CD4-positive, alpha-beta T cell (primary cell): ENCODE measurements around the gene VASN. TPM values are rescaled to one million over a fixed set of nuclear protein-coding genes. Genes with fewer than 3 reads are reported as not detected.

Source experiments
- ATAC-seq: fragments of 200-7000 bp; cut with Tn5 transposase; one replicate; pipeline ENCODE4 v1.10.0; 2022; ENCODE audit warnings: mild to moderate bottlenecking; ENCODE audit not compliant: poor library complexity
- CTCF ChIA-PET: fragments of 350-600 bp; sonication (Branson Sonifier 250); formaldehyde crosslinking; loops from one replicate; lab custom pipeline; 2021; ENCODE audit warnings: antibody characterized with exemption, inconsistent platforms; lab: Charles Lee
- POLR2A ChIA-PET: fragments of 350-600 bp; sonication (Branson Sonifier 250); formaldehyde crosslinking; loops from one replicate; lab custom pipeline; 2021; ENCODE audit warnings: antibody characterized with exemption, inconsistent platforms; lab: Charles Lee
- DNase-seq, 14 experiments: peaks; one replicate each; pipeline ENCODE4 v3.0.0-alpha.2; 2013 to 2020; ENCODE audit warnings: mixed read lengths in 2 of 14
- H3K27ac ChIP-seq, 2 donors: one replicate each; pipeline versions ENCODE4 v1.5.1 to v1.7.0; 2013; ENCODE audit warnings: low read length in 2 of 2, low read depth in 1 of 2, mild to moderate bottlenecking in 1 of 2
- H3K27me3 ChIP-seq, 2 experiments: 1 replicate in 1 of 2; 2 replicates in 1 of 2; pipeline versions ENCODE4 v1.6.1 to v1.7.0; 2013; ENCODE audit warnings: low read length in 2 of 2, control low read depth in 1 of 2, mild to moderate bottlenecking in 1 of 2, moderate library complexity in 1 of 2; ENCODE audit not compliant: insufficient read depth in 2 of 2, control insufficient read depth in 1 of 2
- H3K36me3 ChIP-seq: one replicate; pipeline ENCODE4 v1.6.1; 2013; ENCODE audit warnings: low read length, control low read depth; ENCODE audit not compliant: insufficient read depth
- H3K4me1 ChIP-seq: one replicate; pipeline ENCODE4 v1.6.1; 2013; ENCODE audit warnings: low read length, control low read depth; ENCODE audit not compliant: insufficient read depth
- H3K4me3 ChIP-seq: one replicate; pipeline ENCODE4 v1.5.1; 2013; ENCODE audit warnings: mild to moderate bottlenecking, low read length, moderate library complexity
- H3K9me3 ChIP-seq, 2 experiments: 1 replicate in 1 of 2; 2 replicates in 1 of 2; pipeline versions ENCODE4 v1.6.1 to v1.7.0; 2013; ENCODE audit warnings: low read length in 2 of 2, mild to moderate bottlenecking in 2 of 2, control low read depth in 1 of 2, moderate library complexity in 1 of 2; ENCODE audit not compliant: control insufficient read depth in 1 of 2, insufficient read depth in 1 of 2
- H3K27ac Mint-ChIP-seq: one replicate; pipeline ENCODE4 v1.8.0; 2020; ENCODE audit warnings: mixed read lengths
- H3K27me3 Mint-ChIP-seq: one replicate; pipeline ENCODE4 v1.8.0; 2021; ENCODE audit warnings: mixed read lengths
- H3K36me3 Mint-ChIP-seq: one replicate; pipeline ENCODE4 v1.8.0; 2021; ENCODE audit warnings: low read depth, mixed read lengths
- H3K4me1 Mint-ChIP-seq: one replicate; pipeline ENCODE4 v1.8.0; 2021; ENCODE audit warnings: low read depth, mixed read lengths
- H3K4me3 Mint-ChIP-seq: one replicate; pipeline ENCODE4 v1.8.0; 2020; ENCODE audit warnings: mild to moderate bottlenecking, mixed read lengths
- H3K9me3 Mint-ChIP-seq: one replicate; pipeline ENCODE4 v1.8.0; 2020; ENCODE audit warnings: mixed read lengths
- CTCF ChIP-seq: fragments of 200-600 bp; IDR thresholded peaks from one replicate; pipeline ENCODE4 v1.8.0; 2022; ENCODE audit warnings: antibody characterized with exemption, mild to moderate bottlenecking
- intact Hi-C, 2 experiments: fragments of 100-400 bp; cut with DNase I in 1 of 2; cut with micrococcal nuclease in 1 of 2; formaldehyde crosslinking; loops; one replicate each; pipeline versions ENCODE4 v1.15.1 to v1.9.0; 2023 to 2025; cut with DNase I, micrococcal nuclease
- total RNA-seq, 174 experiments: library from RNA in 2 of 174; stranded (reverse) in 2 of 174; gene quantifications; one replicate each; pipeline ENCODE4 v1.2.3 and lab custom pipeline; 2021 to 2026

VASN gene
- total RNA-seq, 2 experiments from 2014 or later = 0.70 to 0.77 TPM

DNA sequence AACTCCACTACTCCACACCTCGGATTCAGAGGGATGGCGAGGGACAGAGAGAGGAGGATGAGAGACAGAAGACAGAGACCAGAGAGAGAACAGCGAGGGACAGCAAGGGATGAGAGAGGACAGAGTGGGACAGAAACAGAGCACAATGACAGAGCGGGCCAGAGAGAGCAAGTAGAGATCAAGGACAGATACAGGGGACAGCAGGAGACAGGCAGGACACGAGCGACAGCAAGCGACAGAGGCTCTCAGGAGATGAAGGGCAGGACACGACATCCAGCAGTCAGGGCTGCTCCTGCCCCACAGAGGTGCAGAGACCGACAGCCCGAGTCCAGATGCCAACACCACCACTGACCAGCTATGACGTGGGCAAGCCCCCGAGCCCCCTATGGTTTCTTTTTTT, 29.9 kb downstream of the VASN start:
- Histone ChIP-seq H3K36me3 (peaks cover 83% of the 10 kb centered on the region), H3K4me3 (no peak overlapping the region), H3K27ac (no peak overlapping the region), H3K27me3 (no peaks in the 10 kb centered on the region), H3K9me3 (no peaks in the 10 kb centered on the region), H3K4me1 (peaks cover 20% of the 10 kb centered on the region)
- DNase-seq = no peak
- no peak for TF ChIP-seq CTCF
- CTCF ChIA-PET = interaction anchor here (1.1 to 1.6 kb wide), 2 partner anchors 10 to 38 kb away, joined by 3 to 8 read pairs; no protein-coding TSS in a partner anchor
- H3K27ac Mint-ChIP-seq = peak overlapping the region; percentile 84
- ATAC-seq = no peak
- H3K9me3 Mint-ChIP-seq = no peaks in the 10 kb centered on the region
- POLR2A ChIA-PET = interaction anchor here (1.7 kb wide), 1 partner anchor 15 kb away, joined by 3 read pairs; no protein-coding TSS in a partner anchor
- H3K4me3 Mint-ChIP-seq = peak overlapping the region; percentile 0
- intact Hi-C loops = no loop called here
- peaks cover 22% of the 10 kb centered on the region for H3K4me1 Mint-ChIP-seq
- no peaks in the 10 kb centered on the region for H3K27me3 Mint-ChIP-seq
- H3K36me3 Mint-ChIP-seq = peaks cover 91% of the 10 kb centered on the region

DNA sequence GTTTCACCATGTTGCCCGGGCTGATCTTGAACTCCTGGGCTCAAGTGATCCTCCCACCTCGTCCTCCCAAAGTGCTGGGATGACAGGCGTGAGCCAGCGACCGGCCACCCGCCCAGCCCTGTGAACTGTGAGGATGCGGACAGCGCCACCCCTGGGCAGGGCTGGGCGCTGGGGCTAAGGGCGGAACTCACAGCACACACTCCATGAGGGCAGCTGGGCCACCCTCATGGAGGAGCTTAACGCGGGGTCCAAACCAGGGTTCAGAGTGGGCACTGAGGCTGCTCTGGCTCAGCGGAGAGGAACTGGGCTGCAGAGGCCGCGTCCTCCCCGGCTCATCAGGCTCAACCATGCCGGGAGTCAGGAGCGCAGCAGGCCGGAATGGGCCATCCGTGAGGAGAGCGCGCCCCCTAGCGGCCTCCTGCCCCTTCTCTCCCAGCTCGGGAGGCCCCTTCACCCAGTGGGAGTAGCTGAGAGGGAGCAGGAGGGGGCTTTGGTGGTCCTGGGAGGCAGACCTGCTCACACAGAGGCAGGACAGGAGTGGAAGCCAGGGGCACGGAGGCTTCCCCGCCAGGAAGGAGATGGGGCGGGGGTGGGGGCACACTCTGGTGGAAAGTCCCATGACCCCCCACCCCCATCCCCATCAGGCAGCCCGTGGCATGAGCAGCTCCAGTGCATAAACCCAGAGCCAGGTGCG, 30.9 kb downstream of the VASN start:
- Mint-ChIP-seq H3K4me3 (peak overlapping the region; percentile 20), H3K4me1 (peaks cover 22% of the 10 kb centered on the region), H3K36me3 (peaks cover 90% of the 10 kb centered on the region), H3K9me3 (no peaks in the 10 kb centered on the region), H3K27me3 (no peaks in the 10 kb centered on the region), H3K27ac (peak overlapping the region; percentile 84)
- Histone ChIP-seq H3K27ac (no peak overlapping the region), H3K36me3 (peaks cover 87% of the 10 kb centered on the region), H3K4me1 (peaks cover 23% of the 10 kb centered on the region), H3K27me3 (no peaks in the 10 kb centered on the region), H3K9me3 (no peaks in the 10 kb centered on the region), H3K4me3 (no peak overlapping the region)
- DNase-seq = peak in 13 of 14 experiments; percentile 47 to 78 (median 64)
- ChIA-PET CTCF (interaction anchor here (0.6 to 3.7 kb wide), 18 partner anchors 9 to 146 kb away, joined by 3 to 45 read pairs (median 4); partner anchors contain the start of genes CORO7, HMOX2 and PAM16), POLR2A (interaction anchor here (0.6 to 1.7 kb wide), 5 partner anchors 10 to 146 kb away, joined by 3 read pairs; no protein-coding TSS in a partner anchor)
- peak; percentile 77 for TF ChIP-seq CTCF
- intact Hi-C loops = loop anchor here in 1 of 2 experiments (1.0 to 2.0 kb wide), 3 partner anchors 43 to 420 kb away; no protein-coding TSS in a partner anchor
- ATAC-seq = peak; percentile 39

GRCh38 chr16:4403133-4403949, 31.7 kb downstream of the VASN start:
- Mint-ChIP-seq H3K27me3 (no peaks in the 10 kb centered on the region), H3K4me1 (peaks cover 22% of the 10 kb centered on the region), H3K4me3 (peak overlapping the region; percentile 54), H3K36me3 (peaks cover 88% of the 10 kb centered on the region), H3K27ac (peak overlapping the region; percentile 84), H3K9me3 (no peaks in the 10 kb centered on the region)
- H3K27ac ChIP-seq = no peak overlapping the region
- CTCF ChIA-PET = interaction anchor here (0.6 to 3.7 kb wide), 16 partner anchors 8 to 145 kb away, joined by 3 to 45 read pairs (median 4); partner anchors contain the start of genes CORO7, HMOX2 and PAM16
- intact Hi-C loops = loop anchor here in 1 of 2 experiments (2.0 kb wide), 1 partner anchor 421 kb away; no protein-coding TSS in a partner anchor
- TF ChIP-seq CTCF = no peak
- peaks cover 87% of the 10 kb centered on the region for H3K36me3 ChIP-seq
- DNase-seq = peak in 1 of 14 experiments; percentile 33
- ATAC-seq = no peak
- peaks cover 23% of the 10 kb centered on the region for H3K4me1 ChIP-seq
- no peaks in the 10 kb centered on the region for H3K27me3 ChIP-seq
- POLR2A ChIA-PET = interaction anchor here (0.6 to 1.2 kb wide), 4 partner anchors 10 to 145 kb away, joined by 3 read pairs; no protein-coding TSS in a partner anchor
- no peak overlapping the region for H3K4me3 ChIP-seq
- no peaks in the 10 kb centered on the region for H3K9me3 ChIP-seq
